CD4-positive, CD25-positive, alpha-beta regulatory T cell (primary cell): ENCODE results near the gene ADAMTSL3. TPM values are rescaled to one million over a fixed set of nuclear protein-coding genes. Genes with fewer than 3 reads are reported as not detected.
"Not testable (repeated sequence)": the region's sequence is repeated elsewhere in the genome, so short reads cannot be mapped to it uniquely, and the experiment has no call there.

Experiments
- ATAC-seq, 2 donors: fragments of 150-1000 bp; cut with Tn5 transposase; one replicate each; pipeline ENCODE4 v1.10.0; 2021; ENCODE audit warnings: low read depth in 2 of 2, moderate number of reproducible peaks in 2 of 2, moderate library complexity in 1 of 2
- DNase-seq, 3 donors: peaks; one replicate each; pipeline versions ENCODE4 v3.0.0 to v3.0.0-alpha.2; 2012 to 2022; ENCODE audit warnings: mixed read lengths in 1 of 3
- H3K27ac ChIP-seq: one replicate; pipeline ENCODE4 v1.7.0; 2013; ENCODE audit warnings: mild to moderate bottlenecking, low read length; ENCODE audit not compliant: insufficient read depth, poor library complexity, severe bottlenecking
- H3K27me3 ChIP-seq: one replicate; pipeline ENCODE4 v1.7.0; 2013; ENCODE audit warnings: low read length; ENCODE audit not compliant: control insufficient read depth, insufficient read depth
- H3K36me3 ChIP-seq: one replicate; pipeline ENCODE4 v1.7.0; 2013; ENCODE audit warnings: mild to moderate bottlenecking, low read length, moderate library complexity; ENCODE audit not compliant: control insufficient read depth, insufficient read depth
- H3K4me1 ChIP-seq: 2 replicates; pipeline ENCODE4 v1.7.0; 2013; ENCODE audit warnings: mild to moderate bottlenecking, low read length; ENCODE audit not compliant: insufficient read depth, control insufficient read depth, poor library complexity, severe bottlenecking
- H3K4me3 ChIP-seq: one replicate; pipeline ENCODE4 v1.7.0; 2013; ENCODE audit warnings: low read depth, mild to moderate bottlenecking, low read length, moderate library complexity
- H3K9me3 ChIP-seq, 2 experiments: 1 replicate in 1 of 2; 2 replicates in 1 of 2; pipeline ENCODE4 v1.7.0; 2013; ENCODE audit warnings: low read length in 2 of 2, mild to moderate bottlenecking in 1 of 2, moderate library complexity in 1 of 2; ENCODE audit not compliant: control insufficient read depth in 2 of 2
- H3K27ac Mint-ChIP-seq, 3 donors: one replicate each; pipeline ENCODE4 v1.8.0; 2020 to 2022; ENCODE audit warnings: mild to moderate bottlenecking in 3 of 3, mixed read lengths in 3 of 3, moderate library complexity in 2 of 3
- H3K27me3 Mint-ChIP-seq: one replicate; pipeline ENCODE4 v1.8.0; 2022; ENCODE audit warnings: mild to moderate bottlenecking, mixed read lengths
- H3K36me3 Mint-ChIP-seq: one replicate; pipeline ENCODE4 v1.8.0; 2020; ENCODE audit warnings: mixed read lengths
- H3K4me1 Mint-ChIP-seq, 4 donors: one replicate each; pipeline ENCODE4 v1.8.0; 2020 to 2022; ENCODE audit warnings: mixed read lengths in 4 of 4, mild to moderate bottlenecking in 1 of 4
- H3K4me3 Mint-ChIP-seq, 4 donors: one replicate each; pipeline ENCODE4 v1.8.0; 2020 to 2022; ENCODE audit warnings: mild to moderate bottlenecking in 4 of 4, mixed read lengths in 4 of 4, moderate library complexity in 3 of 4
- H3K9me3 Mint-ChIP-seq, 7 donors: one replicate each; pipeline ENCODE4 v1.8.0; 2020 to 2022; ENCODE audit warnings: mixed read lengths in 7 of 7, mild to moderate bottlenecking in 3 of 7, moderate library complexity in 2 of 7
- polyA plus RNA-seq, 4 donors: library from polyadenylated mRNA; unstranded; fragments of 300-500 nt; fragmentation: Illumina TruSeq; gene quantifications; one replicate each; pipeline ENCODE4 v1.2.3, GENCODE V29; 2021
- total RNA-seq: library from RNA; stranded (reverse); gene quantifications from one replicate; pipeline ENCODE4 v1.2.3, GENCODE V29; 2022

ADAMTSL3 gene
- total and polyA plus RNA-seq, 5 donors from 2014 or later, result not detected

- peaks cover 4 to 19% (median 9%) of the 10 kb centered on the region in 7 donors for H3K9me3 Mint-ChIP-seq
- no peak overlapping the region for H3K4me3 Mint-ChIP-seq
- Histone ChIP-seq H3K4me3 (no peak overlapping the region), H3K4me1 (no peaks in the 10 kb centered on the region), H3K9me3 (peaks cover 0 to 9% of the 10 kb centered on the region in 2 experiments), H3K36me3 (no peaks in the 10 kb centered on the region), H3K27ac (no peak overlapping the region), H3K27me3 (no peaks in the 10 kb centered on the region)
- ATAC-seq, result no peak
- H3K36me3 Mint-ChIP-seq, result no peaks in the 10 kb centered on the region
- no peaks in the 10 kb centered on the region for H3K4me1 Mint-ChIP-seq
- H3K27me3 Mint-ChIP-seq, result peaks cover 10% of the 10 kb centered on the region
- no peak for DNase-seq
- H3K27ac Mint-ChIP-seq, result no peak overlapping the region
Measured at GRCh38 chr15:84057714-84058331, 403.9 kb downstream of the ADAMTSL3 start.

GRCh38 chr15:84063674-84064073 lies 409.8 kb downstream of the ADAMTSL3 start:
- not testable (repeated sequence) for H3K27me3 ChIP-seq, H3K36me3 Mint-ChIP-seq, H3K9me3 ChIP-seq, H3K4me1 Mint-ChIP-seq, H3K4me3 Mint-ChIP-seq, H3K27ac ChIP-seq, ATAC-seq, H3K4me3 ChIP-seq, H3K27ac Mint-ChIP-seq, H3K4me1 ChIP-seq, DNase-seq, H3K36me3 ChIP-seq, H3K27me3 Mint-ChIP-seq
- peaks cover 0 to 20% (median 7%) of the 10 kb centered on the region in 7 donors for H3K9me3 Mint-ChIP-seq

DNA sequence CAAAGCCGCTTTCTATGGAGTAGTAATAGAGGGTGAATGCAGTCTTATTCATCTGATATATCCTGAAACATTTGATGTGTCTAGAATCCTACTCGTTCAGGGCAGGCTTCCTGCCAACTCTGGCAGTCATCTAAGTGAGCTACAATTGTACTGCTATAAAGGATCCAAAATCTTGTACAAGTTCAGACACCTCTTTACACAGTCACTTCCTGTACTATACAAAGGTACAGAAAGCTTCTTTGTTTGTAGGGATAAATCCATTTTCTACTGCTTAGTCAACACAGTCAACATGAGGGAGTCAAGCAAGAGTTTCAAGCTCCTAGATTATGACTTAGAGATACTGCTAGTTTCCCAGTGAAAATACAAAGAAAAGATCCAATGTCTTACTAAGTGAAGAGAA lies 414.8 kb downstream of the ADAMTSL3 start:
- H3K27ac ChIP-seq, H3K27me3 ChIP-seq, DNase-seq, H3K36me3 Mint-ChIP-seq, ATAC-seq, H3K4me3 ChIP-seq, H3K4me1 ChIP-seq, H3K4me1 Mint-ChIP-seq, H3K27ac Mint-ChIP-seq, H3K4me3 Mint-ChIP-seq, H3K36me3 ChIP-seq, H3K9me3 ChIP-seq: not testable (repeated sequence)
- Mint-ChIP-seq H3K9me3 (peaks cover 0 to 15% (median 6%) of the 10 kb centered on the region in 7 donors), H3K27me3 (peaks cover 25% of the 10 kb centered on the region)

- not testable (repeated sequence) for ATAC-seq
Measured at GRCh38 chr15:84078038-84078437, 424.1 kb downstream of the ADAMTSL3 start.

DNA sequence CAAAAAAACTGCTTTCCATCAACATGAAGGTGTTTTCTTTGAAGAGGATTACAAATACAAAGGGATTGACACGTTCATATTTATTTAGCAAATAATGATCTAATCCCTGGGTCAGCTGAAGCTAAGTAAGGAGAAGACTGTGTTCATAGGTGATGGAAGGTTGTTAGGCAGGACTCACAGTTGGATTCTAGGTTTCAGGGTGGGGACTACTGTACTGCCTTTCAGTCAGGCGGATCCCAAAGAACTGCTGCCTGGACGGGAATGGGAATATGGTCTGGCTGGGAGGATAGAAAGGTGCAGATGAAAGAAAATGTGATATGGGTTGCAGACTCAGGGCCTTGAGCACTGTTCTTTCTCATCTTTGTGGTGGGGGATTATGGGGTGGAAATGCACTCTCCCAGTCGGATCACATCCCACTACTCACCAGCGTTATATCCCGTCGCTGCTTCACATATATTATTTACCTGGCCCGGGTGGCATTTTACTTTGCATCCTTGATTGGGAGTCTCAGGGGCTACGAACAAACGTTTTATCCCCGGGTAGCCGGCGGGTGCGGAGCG lies 425.5 kb downstream of the ADAMTSL3 start:
- H3K4me1 ChIP-seq, H3K27ac ChIP-seq, H3K36me3 ChIP-seq, ATAC-seq, H3K4me3 ChIP-seq, H3K36me3 Mint-ChIP-seq, H3K27ac Mint-ChIP-seq, H3K9me3 ChIP-seq, DNase-seq, H3K9me3 Mint-ChIP-seq: not testable (repeated sequence)
- Mint-ChIP-seq H3K27me3 (peaks cover 64% of the 10 kb centered on the region), H3K4me1 (peaks cover 0 to 14% (median 9%) of the 10 kb centered on the region in 4 donors), H3K4me3 (peak overlapping the region; percentile 20 to 84 (median 78))
- peaks cover 18% of the 10 kb centered on the region for H3K27me3 ChIP-seq

More at GRCh38 chr15:84078038-84078437, 424.1 kb downstream of the ADAMTSL3 start:
- not testable (repeated sequence) for H3K36me3 ChIP-seq, H3K9me3 ChIP-seq, DNase-seq, H3K4me3 ChIP-seq, H3K4me3 Mint-ChIP-seq, H3K4me1 ChIP-seq, H3K9me3 Mint-ChIP-seq, H3K27ac Mint-ChIP-seq, H3K36me3 Mint-ChIP-seq, H3K27ac ChIP-seq
- peaks cover 12% of the 10 kb centered on the region for H3K27me3 ChIP-seq
- H3K4me1 Mint-ChIP-seq, result peaks cover 0 to 14% (median 9%) of the 10 kb centered on the region in 4 donors
- peaks cover 73% of the 10 kb centered on the region for H3K27me3 Mint-ChIP-seq

DNA sequence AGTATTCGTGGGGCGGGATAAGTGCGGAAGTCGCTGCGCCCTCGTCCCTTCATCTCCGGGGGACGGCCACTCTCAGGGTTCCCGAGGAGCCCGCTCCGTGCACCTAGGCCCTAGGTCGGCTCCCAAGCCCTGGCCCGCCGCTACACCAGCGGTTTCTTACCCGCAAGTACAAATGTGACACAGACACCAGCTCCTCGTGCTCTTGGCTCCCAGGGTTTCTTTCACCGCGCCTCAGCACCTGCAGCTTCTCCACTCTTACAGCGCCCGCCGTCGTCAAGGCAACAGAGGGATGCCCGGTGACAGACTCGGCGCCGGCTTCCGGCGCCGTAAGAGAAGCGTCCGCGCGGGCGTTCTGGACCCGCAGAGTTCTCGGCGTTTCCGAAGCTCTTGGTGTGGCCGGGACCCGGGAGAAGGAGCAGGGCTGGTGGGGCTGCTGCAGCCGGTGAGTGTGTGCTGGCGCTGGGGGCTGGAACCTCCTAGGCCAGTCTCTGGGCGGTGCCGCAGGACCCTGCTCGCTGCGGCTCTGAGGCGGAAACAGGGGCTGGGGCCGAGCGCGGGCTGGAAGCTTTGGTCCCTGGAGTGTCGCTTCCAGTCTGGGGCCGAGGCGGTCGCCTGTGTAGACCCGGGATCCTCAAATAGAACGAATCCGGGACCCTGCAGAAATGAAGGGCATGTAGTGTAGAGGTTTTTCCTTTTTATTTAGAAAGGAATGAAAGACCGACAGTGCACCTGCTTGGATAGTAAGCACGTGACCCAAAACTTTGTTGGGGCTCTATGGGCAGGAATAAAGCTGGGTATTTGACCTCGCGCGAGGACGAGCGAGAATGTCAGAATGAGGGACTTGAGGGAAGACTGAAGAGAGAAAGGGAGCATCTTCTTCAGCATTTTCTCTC lies 426.2 kb downstream of the ADAMTSL3 start:
- Mint-ChIP-seq H3K27me3 (peaks cover 56% of the 10 kb centered on the region), H3K4me1 (peaks cover 0 to 14% (median 9%) of the 10 kb centered on the region in 4 donors), H3K4me3 (peak overlapping the region; percentile 20 to 84 (median 78)), H3K27ac (no peak overlapping the region), H3K9me3 (peaks cover 0 to 3% (median 0%) of the 10 kb centered on the region in 7 donors), H3K36me3 (no peaks in the 10 kb centered on the region)
- H3K4me3 ChIP-seq, result no peak overlapping the region
- no peaks in the 10 kb centered on the region for H3K9me3 ChIP-seq
- ATAC-seq (peak; percentile 40 to 58), DNase-seq (peak; percentile 1 to 76 (median 21))
- no peaks in the 10 kb centered on the region for H3K36me3 ChIP-seq
- H3K27ac ChIP-seq, result no peak overlapping the region
- peaks cover 7% of the 10 kb centered on the region for H3K4me1 ChIP-seq
- peaks cover 20% of the 10 kb centered on the region for H3K27me3 ChIP-seq

DNA sequence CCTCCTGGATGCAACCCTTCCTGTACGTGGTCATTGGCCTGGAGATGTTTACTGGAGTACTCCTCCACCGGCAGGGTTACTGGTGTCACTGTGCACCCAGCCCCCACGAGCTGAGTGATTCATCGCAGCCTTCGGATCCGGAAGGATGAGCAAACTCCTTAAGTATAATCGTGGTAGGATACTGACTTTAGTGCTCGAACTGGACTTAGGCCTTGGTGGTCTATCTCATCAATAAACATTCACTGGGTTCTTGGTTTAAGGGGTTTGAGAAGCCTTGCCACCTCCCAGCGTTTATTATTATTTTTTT lies 426.8 kb downstream of the ADAMTSL3 start:
- H3K4me1 Mint-ChIP-seq, result peaks cover 0 to 14% (median 9%) of the 10 kb centered on the region in 4 donors
- H3K36me3 ChIP-seq, H3K9me3 ChIP-seq, DNase-seq, H3K27ac Mint-ChIP-seq, H3K4me1 ChIP-seq, ATAC-seq, H3K36me3 Mint-ChIP-seq, H3K9me3 Mint-ChIP-seq, H3K4me3 ChIP-seq, H3K27ac ChIP-seq: not testable (repeated sequence)
- peaks cover 20% of the 10 kb centered on the region for H3K27me3 ChIP-seq
- H3K27me3 Mint-ChIP-seq, result peaks cover 52% of the 10 kb centered on the region
- H3K4me3 Mint-ChIP-seq, result peak overlapping the region in 3 of 4 donors; percentile 77 to 84 (median 78)
